GM21360 (cell line): ENCODE data around the gene UQCC5.

Experiments
- ATAC-seq: cut with Tn5 transposase; IDR thresholded peaks from one replicate; pipeline ENCODE4 v1.9.1; 2021; ENCODE audit warnings: mild to moderate bottlenecking, moderate library complexity; ENCODE audit not compliant: unreplicated experiment

Gene UQCC5

DNA sequence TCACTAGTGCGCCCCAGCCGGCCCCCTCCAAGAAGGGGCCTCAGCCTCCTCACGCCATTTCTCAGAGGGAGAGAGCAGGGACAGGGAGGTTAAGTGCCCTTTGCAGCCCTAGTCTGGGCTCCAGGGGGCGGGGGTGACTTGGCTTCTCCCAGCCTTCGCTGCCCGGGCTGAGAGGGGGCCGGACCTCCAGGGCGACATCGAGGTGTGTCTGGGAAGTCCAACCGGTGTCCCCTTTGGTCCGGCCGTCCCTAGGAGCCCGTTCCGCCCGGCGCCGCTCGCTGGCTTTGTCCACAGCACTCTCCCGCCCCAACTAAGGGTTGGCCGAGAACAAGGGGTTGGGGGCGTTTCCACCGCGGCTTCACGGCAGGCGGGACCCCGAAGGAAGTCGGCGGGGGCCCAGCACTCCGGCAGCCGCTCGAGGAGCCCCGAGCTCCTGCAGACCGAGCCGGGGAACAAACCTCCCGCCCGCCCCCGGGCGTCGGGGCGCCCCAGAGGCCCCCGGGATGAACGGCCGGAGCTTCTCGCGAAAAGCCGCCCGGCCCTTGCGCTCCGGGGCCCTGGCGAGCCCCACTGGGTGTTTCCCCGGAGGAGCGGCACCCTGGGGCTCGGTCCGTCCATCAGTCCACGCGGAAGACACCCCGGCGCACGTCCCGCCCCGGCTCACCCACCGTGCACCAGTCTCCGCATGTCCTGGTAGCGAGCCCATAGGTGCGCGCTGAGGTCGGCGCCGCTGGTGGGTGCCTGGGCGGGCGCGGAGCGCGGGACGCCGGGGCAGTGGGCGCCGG is 3.4 kb upstream of the UQCC5 start:
- no peak for ATAC-seq

DNA sequence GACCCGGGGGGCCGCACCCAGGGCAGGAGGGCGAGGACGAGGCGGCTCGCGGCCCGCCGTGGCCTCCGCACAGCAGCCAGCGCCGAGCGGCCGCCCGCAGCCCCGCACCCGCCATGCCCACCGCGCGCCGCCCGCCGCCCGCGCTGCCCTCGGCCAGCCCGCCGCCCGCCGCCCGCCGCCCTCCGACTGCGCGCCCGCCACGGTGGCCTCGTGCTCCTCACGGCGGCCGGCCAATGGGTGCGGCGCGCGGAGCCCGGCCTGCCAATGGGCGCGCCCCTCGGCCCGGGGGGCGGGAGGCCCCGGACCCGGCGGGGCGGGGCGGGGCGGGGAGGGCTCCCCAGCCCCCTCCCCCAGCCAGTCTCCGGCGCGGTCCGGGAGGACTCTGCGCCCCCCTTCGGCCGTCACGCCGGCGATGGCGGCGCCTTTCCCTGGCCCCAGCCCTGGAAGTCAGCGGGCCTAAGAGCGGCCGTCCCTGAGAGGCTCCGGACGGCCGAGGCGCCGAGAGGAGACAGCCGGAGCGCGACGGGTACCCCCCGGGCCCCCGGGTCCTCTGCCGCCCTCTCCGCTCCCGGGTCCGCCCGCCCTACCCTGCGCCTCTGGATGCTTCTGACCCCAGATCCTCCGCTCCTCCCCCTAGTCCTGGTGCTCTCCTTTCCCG is 2.7 kb upstream of the UQCC5 start, which contains the start of gene NT5DC2:
NT5DC2 (minus strand) TSS at position 235 of the 658 bp plus-strand sequence; CDS start at position 115, 120 bp downstream.
- no peak for ATAC-seq

GRCh38 chr3:52534281-52535183 is 1.9 kb upstream of the UQCC5 start:
- no peak for ATAC-seq

DNA sequence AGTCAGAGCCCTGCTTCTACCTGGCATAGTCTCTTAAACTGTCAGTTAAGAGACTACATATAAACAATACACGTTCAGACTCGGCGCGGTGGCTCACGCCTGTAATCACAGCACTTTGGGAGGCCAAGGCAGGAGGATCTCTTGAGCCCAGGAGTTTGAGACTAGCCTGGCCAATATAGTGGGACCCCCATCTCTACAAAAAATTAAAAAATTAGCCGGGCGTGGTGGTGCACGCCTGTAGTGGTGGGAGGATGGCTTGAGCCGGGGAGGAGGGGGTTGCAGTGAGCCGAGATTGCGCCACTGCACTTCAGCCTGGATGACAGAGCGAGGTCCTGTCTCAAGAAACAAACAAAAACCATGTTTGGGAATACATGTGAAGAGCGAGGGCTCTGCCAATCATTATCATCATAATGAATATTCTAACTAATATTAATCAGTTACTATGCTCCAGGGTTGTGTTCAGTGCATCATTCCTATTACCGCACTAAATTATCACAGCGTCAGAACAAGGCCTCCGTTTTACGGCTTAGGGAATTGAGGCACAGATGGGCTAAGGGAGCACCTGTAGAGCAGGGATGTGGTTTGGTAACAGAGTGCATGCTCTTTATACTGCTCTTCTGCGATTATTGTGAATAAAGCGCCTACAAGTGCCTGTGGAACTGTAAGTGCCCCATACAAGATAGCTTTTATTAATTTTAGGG is 844 bp upstream of the UQCC5 start:
- no peak for ATAC-seq

DNA sequence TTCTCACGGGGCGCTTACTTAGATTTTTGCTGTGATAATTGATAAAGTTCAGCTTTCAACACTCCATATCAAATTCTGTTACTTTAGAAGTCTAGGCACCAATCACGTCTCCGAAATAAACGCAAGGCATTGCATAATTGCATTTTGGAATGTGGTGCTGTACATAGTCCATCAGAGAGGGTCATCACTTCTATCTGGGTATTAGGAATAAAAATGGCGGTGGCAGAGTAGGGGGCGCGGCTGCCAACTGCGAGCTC is 365 bp upstream of the UQCC5 start:
- ATAC-seq = no peak

DNA sequence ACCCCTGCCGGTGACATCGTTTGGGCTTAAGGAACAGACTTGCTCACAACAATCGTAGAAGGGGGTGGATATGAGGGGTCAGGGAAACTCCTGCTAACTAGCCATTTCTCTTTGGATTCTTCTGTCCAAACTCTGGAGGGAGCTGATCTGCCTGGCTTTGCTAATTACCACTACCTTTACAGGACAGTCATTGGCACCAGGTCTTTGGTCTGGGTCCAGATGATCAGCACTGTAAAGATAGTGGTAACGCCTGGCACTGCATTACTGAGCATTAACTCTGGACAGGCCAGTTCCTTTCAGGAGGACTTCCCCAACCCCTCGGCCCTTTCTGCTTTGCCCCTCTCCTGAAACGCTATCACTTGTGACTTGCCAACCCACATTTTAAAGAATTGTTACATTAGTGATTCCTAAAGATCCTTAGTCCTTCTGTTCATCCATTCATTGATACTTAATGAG is 788 bp downstream of the UQCC5 start:
- ATAC-seq = no peak

DNA sequence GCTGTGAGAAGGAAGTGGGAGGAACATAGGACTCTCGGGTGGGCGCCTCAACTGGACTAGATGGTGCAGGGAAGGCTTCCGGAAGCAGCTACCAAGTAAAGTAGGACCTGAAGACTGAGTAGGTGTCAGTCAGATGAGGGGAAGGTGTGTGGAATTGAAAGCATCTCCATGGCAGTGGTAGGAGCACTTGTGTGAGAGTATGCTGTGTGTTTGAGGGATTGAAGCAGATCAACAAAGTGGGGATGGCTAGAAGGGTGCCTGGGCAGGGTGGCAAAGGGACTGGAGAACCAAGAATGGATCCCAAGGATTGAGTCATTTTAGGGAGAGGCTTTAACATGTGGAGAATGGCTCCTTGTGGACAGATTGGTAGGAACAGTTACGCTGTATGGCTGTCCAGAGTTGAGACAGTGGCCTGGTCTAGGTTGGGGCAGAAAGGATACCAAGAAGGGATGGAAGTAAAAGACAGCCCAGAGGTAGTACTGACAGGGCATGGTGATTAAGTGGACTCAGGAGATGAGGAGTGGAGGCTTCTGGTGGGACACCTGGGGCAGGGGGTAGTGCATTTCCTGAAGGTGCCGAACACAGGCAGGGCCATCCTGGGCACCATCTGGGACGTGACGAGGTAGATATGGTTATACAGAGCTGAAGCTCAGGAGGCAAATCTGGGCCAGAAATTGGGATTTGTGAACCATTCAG is 1.5 kb downstream of the UQCC5 start:
- ATAC-seq = no peak

- no peak for ATAC-seq
These were observed 2.7 kb downstream of the UQCC5 start for GRCh38 chr3:52539010-52539653.

DNA sequence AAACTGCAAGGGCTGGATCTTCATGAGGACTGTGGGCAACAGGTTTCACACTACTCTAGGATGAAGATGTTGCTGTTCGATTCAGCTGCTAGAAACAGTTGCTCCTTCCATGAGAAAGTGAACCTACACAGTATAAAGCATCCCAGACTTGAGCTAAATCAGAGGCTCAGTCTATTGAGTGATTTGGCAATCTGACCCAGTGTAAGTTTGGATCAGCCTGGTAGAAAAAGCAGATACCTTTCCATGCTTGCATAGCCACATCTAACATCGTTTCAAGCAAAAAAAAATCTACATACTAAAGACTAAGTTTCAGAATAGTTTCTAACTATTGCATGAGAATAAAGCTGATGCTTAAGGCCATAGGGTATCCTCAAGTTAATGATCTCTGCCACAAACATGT is 4.6 kb downstream of the UQCC5 start:
- no peak for ATAC-seq

- ATAC-seq = no peak
These were observed 8.5 kb downstream of the UQCC5 start for GRCh38 chr3:52544937-52545336.

- no peak for ATAC-seq
These were observed 9.9 kb downstream of the UQCC5 start for GRCh38 chr3:52546111-52546901.

- ATAC-seq = no peak
These were observed 10.7 kb downstream of the UQCC5 start for GRCh38 chr3:52547143-52547542.

DNA sequence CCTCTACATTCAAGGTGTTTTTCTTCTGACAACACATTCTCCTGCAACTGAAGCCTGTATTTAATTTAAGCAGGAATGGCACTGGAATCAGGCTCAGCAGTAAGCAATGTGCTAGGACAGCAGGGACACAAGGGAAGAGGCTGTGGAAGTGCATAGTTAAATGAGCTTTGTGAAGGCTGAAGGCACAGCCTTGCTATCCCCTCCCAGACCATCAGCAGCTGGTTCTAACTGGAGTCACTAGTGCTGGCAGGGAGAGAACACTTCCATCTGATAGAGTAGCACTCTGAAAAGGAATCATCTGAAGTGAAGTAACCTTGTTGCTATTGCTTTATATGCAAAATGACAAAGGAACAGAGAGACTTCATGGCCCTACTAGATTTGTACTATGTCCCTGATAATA is 14.7 kb downstream of the UQCC5 start:
- no peak for ATAC-seq

- no peak for ATAC-seq
These were observed 15.7 kb downstream of the UQCC5 start for GRCh38 chr3:52552089-52552488.

- ATAC-seq = no peak
These were observed 17.8 kb downstream of the UQCC5 start for GRCh38 chr3:52554026-52554755.

DNA sequence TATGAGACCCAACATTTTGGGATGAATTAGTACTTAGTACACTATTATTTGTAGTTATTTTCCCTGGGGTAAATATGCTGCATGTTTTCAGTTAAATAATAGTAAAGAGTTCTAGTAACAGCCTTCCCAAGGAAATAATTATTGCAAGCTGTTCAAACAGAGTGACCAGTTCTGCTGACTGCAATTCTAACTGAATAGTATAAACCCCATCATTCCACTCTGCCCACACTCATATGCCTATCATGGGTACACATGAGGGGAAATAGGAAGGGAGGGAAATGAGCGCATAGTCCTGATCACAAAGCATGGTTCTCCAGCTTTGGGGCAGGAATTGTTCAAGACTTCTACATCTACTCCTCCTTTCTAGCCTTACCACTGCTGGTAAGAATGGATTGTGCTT is 18.7 kb downstream of the UQCC5 start:
- no peak for ATAC-seq

DNA sequence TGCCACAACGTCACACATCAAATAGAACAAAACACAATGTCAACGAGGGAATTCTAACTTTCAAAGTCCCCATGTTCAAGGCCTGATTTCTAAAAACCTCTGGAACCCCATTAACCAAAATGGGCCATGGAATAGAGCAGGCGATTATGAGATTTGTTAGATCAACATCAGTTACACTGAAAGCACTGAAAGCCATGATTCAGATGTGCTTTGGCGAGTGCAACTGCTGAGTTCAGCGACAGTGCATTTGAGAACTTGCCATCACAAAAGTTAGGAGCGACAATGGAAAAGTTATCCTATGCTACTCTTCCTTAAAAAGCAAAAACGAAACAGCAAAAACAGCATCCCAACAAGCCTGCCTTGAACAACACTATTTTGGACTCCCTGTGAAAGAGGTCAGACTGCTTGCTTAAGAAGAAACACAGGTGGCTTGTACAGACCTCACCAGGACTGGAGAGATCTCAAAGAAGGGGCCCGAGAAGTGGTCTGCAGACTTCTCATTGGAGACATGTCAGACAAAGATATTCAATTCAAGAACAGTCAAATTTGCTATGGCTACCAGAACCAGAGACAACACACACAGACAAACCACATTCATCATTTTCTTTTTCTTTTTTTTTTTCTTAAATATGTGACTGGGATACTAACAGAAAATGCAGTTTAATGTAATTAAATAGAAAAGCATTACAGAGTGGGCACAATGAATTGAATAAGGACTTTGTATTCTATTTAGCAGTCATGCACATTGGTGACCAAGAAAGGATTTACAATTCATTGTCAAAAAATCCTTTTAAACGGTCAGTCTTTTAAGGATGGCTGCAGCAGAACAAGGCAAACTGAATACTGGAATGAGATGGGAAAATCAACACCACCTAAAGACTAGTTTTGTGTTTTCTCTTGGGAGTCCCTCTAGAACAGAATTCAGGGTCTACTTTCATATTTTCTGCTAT is 20.9 kb downstream of the UQCC5 start:
- ATAC-seq = no peak
